Smooth muscle cell (in vitro differentiated cells): ENCODE measurements around the gene TRAIP. TPM values are rescaled to one million over a fixed set of nuclear protein-coding genes. Genes with fewer than 3 reads are reported as not detected.
"Not testable (repeated sequence)": the region's sequence is repeated elsewhere in the genome, so short reads cannot be mapped to it uniquely, and the experiment has no call there.

Experiments used
- DNase-seq: peaks from one replicate; lab custom pipeline; 2025; ENCODE audit not compliant: unreplicated experiment; lab: John Stamatoyannopoulos, UW
- H2AFZ ChIP-seq: fragments of 200-600 bp; sonication (generic); 2 replicates; pipeline ENCODE4 v1.6.0; 2016; ENCODE audit warnings: antibody characterized with exemption, low read depth, mild to moderate bottlenecking
- H3F3A ChIP-seq: fragments of 200-600 bp; sonication (generic); 2 replicates; pipeline ENCODE4 v1.6.0; 2017; ENCODE audit warnings: antibody characterized with exemption, low read depth
- H3K27ac ChIP-seq: fragments of 200-600 bp; sonication (generic); 2 replicates; pipeline ENCODE4 v1.5.1; 2016; ENCODE audit warnings: low read depth, mild to moderate bottlenecking
- H3K27me3 ChIP-seq: fragments of 200-600 bp; sonication (generic); 2 replicates; pipeline ENCODE4 v1.6.1; 2016; ENCODE audit warnings: low read depth, mild to moderate bottlenecking
- H3K36me3 ChIP-seq: fragments of 200-600 bp; sonication (generic); 2 replicates; pipeline ENCODE4 v1.5.1; 2016; ENCODE audit warnings: low read depth
- H3K4me1 ChIP-seq: fragments of 200-600 bp; sonication (generic); 2 replicates; pipeline ENCODE4 v1.5.1; 2016; ENCODE audit warnings: low read depth
- H3K4me2 ChIP-seq: fragments of 200-600 bp; sonication (generic); 2 replicates; pipeline ENCODE4 v1.6.0; 2016; ENCODE audit warnings: mild to moderate bottlenecking
- H3K4me3 ChIP-seq: fragments of 200-600 bp; sonication (generic); 2 replicates; pipeline ENCODE4 v1.5.1; 2016; ENCODE audit warnings: mild to moderate bottlenecking
- H3K79me2 ChIP-seq: fragments of 200-600 bp; sonication (generic); 2 replicates; pipeline ENCODE4 v1.6.0; 2016; ENCODE audit warnings: low read depth, mild to moderate bottlenecking
- H3K9ac ChIP-seq: fragments of 200-600 bp; sonication (generic); 2 replicates; pipeline ENCODE4 v1.6.0; 2016; ENCODE audit warnings: low read depth
- H3K9me3 ChIP-seq: fragments of 200-600 bp; sonication (generic); replicated peaks from 2 replicates; pipeline ENCODE4 v1.5.1; 2016; ENCODE audit warnings: low read depth
- H4K20me1 ChIP-seq: fragments of 200-600 bp; sonication (generic); 2 replicates; pipeline ENCODE4 v1.6.0; 2016; ENCODE audit warnings: low read depth
- CTCF ChIP-seq: fragments of 200-600 bp; sonication (generic); IDR thresholded peaks from 2 replicates; pipeline ENCODE4 v1.5.1; 2017; ENCODE audit warnings: borderline replicate concordance, mild to moderate bottlenecking, antibody characterized with exemption; ENCODE audit not compliant: insufficient read depth, poor library complexity, severe bottlenecking
- WGBS: methylation state at CpG from one replicate; pipeline ENCODE4 v1.1.7; 2016; ENCODE audit warnings: low lambda C conversion rate; 5-methylcytosine and 5-hydroxymethylcytosine counted together
- polyA plus RNA-seq: library from polyadenylated mRNA; unstranded; fragments of >200 nt; fragmentation: Nextera tagmentation; extraction: Ambion mirVana; gene quantifications from 2 replicates; pipeline ENCODE4 v1.2.1, GENCODE V29; 2016
- total RNA-seq: library from RNA; depleted of rRNA; stranded (reverse); fragments of >200 nt; gene quantifications from 2 replicates; pipeline ENCODE4 v1.2.3, GENCODE V29; 2014

The TRAIP gene
- total and polyA plus RNA-seq, 2 experiments from 2014 or later, result 1.1 to 3.3 TPM

DNA sequence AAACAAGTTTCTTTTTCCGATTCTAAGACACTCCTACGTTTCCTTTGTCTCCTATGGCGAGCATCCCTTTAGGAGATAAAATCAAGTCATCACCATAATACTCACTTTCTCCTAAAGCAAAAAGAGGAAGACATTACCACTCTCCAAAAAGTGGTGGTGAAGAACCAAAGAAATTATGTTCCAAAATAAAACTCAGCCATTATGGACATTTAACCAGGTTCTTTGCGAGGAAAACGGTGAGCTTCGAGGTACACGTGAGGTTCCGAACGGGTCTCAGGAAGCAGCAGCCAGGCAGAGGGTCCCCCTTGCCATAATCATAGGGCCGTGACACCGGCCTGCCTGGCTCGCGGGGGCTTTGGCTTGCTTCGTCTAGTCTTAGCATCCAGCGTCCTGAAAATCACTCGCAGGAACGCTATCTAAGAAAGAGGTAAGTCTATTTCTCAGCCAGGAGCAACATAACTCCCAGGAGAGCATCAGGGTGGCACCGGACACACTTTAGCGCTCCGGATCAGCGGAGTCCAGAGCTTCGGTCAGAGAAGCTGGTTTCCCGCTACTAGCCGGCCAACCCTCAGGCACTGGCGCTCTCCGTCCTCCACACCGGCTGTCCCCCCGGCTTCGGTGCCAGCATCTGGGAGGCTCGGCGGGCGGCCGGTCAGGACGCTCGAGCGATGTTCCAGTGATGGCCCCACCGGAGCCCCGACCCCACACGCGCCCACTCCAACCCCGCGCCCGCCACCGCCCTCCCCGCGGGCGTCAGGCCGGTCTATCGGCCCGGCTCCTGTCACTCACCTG lies 70.6 kb downstream of the TRAIP start:
- H2AFZ ChIP-seq, result peak overlapping the region; percentile 90
- H3K79me2 ChIP-seq, result peaks cover 55% of the 10 kb centered on the region
- no peak for TF ChIP-seq CTCF
- H3K27me3 ChIP-seq, result no peaks in the 10 kb centered on the region
- H4K20me1 ChIP-seq, result peaks cover 26% of the 10 kb centered on the region
- H3K36me3 ChIP-seq, result no peaks in the 10 kb centered on the region
- DNase-seq, result no peak
- peaks cover 23% of the 10 kb centered on the region for H3K4me1 ChIP-seq
- H3F3A ChIP-seq, result peaks cover 3% of the 10 kb centered on the region
- WGBS, result 5% methylated on average over 35 of the region's 50 CpGs
- peak overlapping the region; percentile 95 for H3K4me3 ChIP-seq
- H3K4me2 ChIP-seq, result peak overlapping the region; percentile 92
- H3K27ac ChIP-seq, result peak overlapping the region; percentile 85
- peak overlapping the region; percentile 94 for H3K9ac ChIP-seq
- H3K9me3 ChIP-seq, result no peaks in the 10 kb centered on the region

DNA sequence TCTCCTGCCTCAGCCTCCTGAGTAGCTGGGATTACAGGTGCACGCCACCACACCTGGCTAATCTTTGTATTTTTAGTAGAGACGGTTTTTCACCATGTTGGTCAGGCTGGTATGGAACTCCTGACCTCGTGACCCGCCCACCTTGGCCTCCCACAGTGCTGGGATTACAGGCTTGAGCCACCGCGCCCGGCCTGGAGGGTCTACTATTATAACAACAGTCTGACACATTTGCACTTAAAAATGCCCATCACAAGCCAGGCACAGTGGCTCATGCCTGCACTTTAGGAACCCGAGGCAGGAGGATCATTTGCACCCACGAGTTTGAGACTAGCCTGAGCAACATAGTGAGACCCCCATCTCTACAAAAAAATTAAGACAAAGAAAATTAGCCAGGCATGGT lies 74.1 kb downstream of the TRAIP start:
- not testable (repeated sequence) for DNase-seq, H2AFZ ChIP-seq, H3K36me3 ChIP-seq, H3K4me2 ChIP-seq, H3K4me3 ChIP-seq, H3K27me3 ChIP-seq, H3K9me3 ChIP-seq, H3K27ac ChIP-seq, H3K9ac ChIP-seq, H3F3A ChIP-seq
- peaks cover 59% of the 10 kb centered on the region for H4K20me1 ChIP-seq
- 95% methylated on average over 9 of the region's 9 CpGs for WGBS
- H3K4me1 ChIP-seq, result peaks cover 23% of the 10 kb centered on the region
- H3K79me2 ChIP-seq, result peaks cover 89% of the 10 kb centered on the region

- TF ChIP-seq CTCF, result no peak
- Histone ChIP-seq H4K20me1 (peaks cover 66% of the 10 kb centered on the region), H3K36me3 (no peaks in the 10 kb centered on the region), H3K79me2 (peaks cover 96% of the 10 kb centered on the region), H3K27me3 (no peaks in the 10 kb centered on the region), H3K4me3 (no peak overlapping the region), H3K9ac (no peak overlapping the region), H3K9me3 (no peaks in the 10 kb centered on the region), H3F3A (no peaks in the 10 kb centered on the region), H2AFZ (no peak overlapping the region), H3K27ac (peak overlapping the region; percentile 9), H3K4me2 (no peak overlapping the region), H3K4me1 (peaks cover 19% of the 10 kb centered on the region)
- no peak for DNase-seq
- WGBS, result 71% methylated on average over 5 of the region's 5 CpGs
Measured at GRCh38 chr3:49781415-49782199, 74.8 kb downstream of the TRAIP start.

GRCh38 chr3:49780975-49781365 lies 75.4 kb downstream of the TRAIP start:
- Histone ChIP-seq H4K20me1 (peaks cover 72% of the 10 kb centered on the region), H3K79me2 (peaks cover 99% of the 10 kb centered on the region), H3K27ac (peak overlapping the region; percentile 9), H3K4me1 (peaks cover 19% of the 10 kb centered on the region)
- not testable (repeated sequence) for H3K27me3 ChIP-seq, H2AFZ ChIP-seq, H3K4me2 ChIP-seq, DNase-seq, H3K9ac ChIP-seq, H3K36me3 ChIP-seq, H3K9me3 ChIP-seq, H3K4me3 ChIP-seq, H3F3A ChIP-seq
- WGBS, result 84% methylated on average over 9 of the region's 9 CpGs
